ENCODE results near the gene CLCN1.

GRCh38 chr7:143384661-143385631 is 69.0 kb downstream of the CLCN1 start:
- TF ChIP-seq, protein P1, sequence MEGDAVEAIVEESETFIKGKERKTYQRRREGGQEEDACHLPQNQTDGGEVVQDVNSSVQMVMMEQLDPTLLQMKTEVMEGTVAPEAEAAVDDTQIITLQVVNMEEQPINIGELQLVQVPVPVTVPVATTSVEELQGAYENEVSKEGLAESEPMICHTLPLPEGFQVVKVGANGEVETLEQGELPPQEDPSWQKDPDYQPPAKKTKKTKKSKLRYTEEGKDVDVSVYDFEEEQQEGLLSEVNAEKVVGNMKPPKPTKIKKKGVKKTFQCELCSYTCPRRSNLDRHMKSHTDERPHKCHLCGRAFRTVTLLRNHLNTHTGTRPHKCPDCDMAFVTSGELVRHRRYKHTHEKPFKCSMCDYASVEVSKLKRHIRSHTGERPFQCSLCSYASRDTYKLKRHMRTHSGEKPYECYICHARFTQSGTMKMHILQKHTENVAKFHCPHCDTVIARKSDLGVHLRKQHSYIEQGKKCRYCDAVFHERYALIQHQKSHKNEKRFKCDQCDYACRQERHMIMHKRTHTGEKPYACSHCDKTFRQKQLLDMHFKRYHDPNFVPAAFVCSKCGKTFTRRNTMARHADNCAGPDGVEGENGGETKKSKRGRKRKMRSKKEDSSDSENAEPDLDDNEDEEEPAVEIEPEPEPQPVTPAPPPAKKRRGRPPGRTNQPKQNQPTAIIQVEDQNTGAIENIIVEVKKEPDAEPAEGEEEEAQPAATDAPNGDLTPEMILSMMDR (IDR thresholded peaks at IDR 0.05) = no peak
- TF ChIP-seq ZFX (IDR thresholded peaks at IDR 0.05; ENCODE audit: borderline replicate concordance) = no peak

All from 22Rv1 (cell line).